Measurements from ENCODE around the gene SERPINB12. TPM values are rescaled to one million over a fixed set of nuclear protein-coding genes. Genes with fewer than 3 reads are reported as not detected.

The SERPINB12 gene
- total RNA-seq, 1 experiment from 2014 or later, result not detected

- H3K4me1 ChIP-seq (ENCODE audit: insufficient read depth, low read length), result no peaks in the 10 kb centered on the region; the same call in 1 of the 2 replicates
- no peak overlapping the region for H2BK120ac ChIP-seq (ENCODE audit: low read depth, low read length, poor library complexity, severe bottlenecking)
- Mint-ChIP-seq H3K4me3 (no peak overlapping the region), H3K9me3 (no peaks in the 10 kb centered on the region), H3K4me1 (peaks cover 7 to 9% of the 10 kb centered on the region in 2 experiments), H3K36me3 (ENCODE audit: insufficient read depth in 1 of 3, low read depth in 3 of 3) (no peaks in the 10 kb centered on the region), H3K27me3 (ENCODE audit: low read depth) (no peaks in the 10 kb centered on the region), H3K27ac (no peak overlapping the region)
- no peak overlapping the region for H3K27ac ChIP-seq (ENCODE audit: insufficient read length, low read depth, low read length)
- no peak overlapping the region for H3K9ac ChIP-seq (ENCODE audit: extremely low read depth, insufficient read length, low read length)
- H3K23me2 ChIP-seq (ENCODE audit: insufficient read length, low read depth, low read length, poor library complexity, severe bottlenecking), result no peaks in the 10 kb centered on the region
- no peak overlapping the region for H2BK12ac ChIP-seq (ENCODE audit: insufficient read length, low read depth, low read length)
- H3K56ac ChIP-seq (ENCODE audit: insufficient read length, low read depth, low read length), result no peak overlapping the region
- no peaks in the 10 kb centered on the region for H3K79me2 ChIP-seq (ENCODE audit: insufficient read depth, low read length)
- H3K18ac ChIP-seq (ENCODE audit: insufficient read length, low read depth, low read length), result no peak overlapping the region
- no peak for TF ChIP-seq CTCF (conservative IDR thresholded peaks at IDR 0.05)
- WGBS (ENCODE audit: extremely low coverage, insufficient read length, low lambda C conversion rate), result no CpG with 5 or more reads among the region's 4 CpGs
- no peak overlapping the region for H4K91ac ChIP-seq (ENCODE audit: insufficient read length, low read depth, low read length)
- H2BK15ac ChIP-seq (ENCODE audit: low read depth, low read length), result no peak overlapping the region
- H4K8ac ChIP-seq (replicated peaks; ENCODE audit: insufficient read length, low read depth, low read length), result no peak overlapping the region
- H3K23ac ChIP-seq (ENCODE audit: insufficient read length, low read depth, low read length), result no peak overlapping the region
- DNase-seq, result no peak
- H3K4ac ChIP-seq (ENCODE audit: low read depth, low read length), result no peak overlapping the region
- H3K14ac ChIP-seq (ENCODE audit: insufficient read depth, low read length), result no peak overlapping the region
- H3T11ph ChIP-seq (ENCODE audit: low read length), result no peak overlapping the region
- H2AFZ ChIP-seq (ENCODE audit: low read length), result no peak overlapping the region
- no peak overlapping the region for H4K5ac ChIP-seq (ENCODE audit: insufficient read length, low read depth, low read length)
- H2AK5ac ChIP-seq (ENCODE audit: insufficient read length, low read length), result no peak overlapping the region
- no peak overlapping the region for H3K4me2 ChIP-seq (ENCODE audit: insufficient read depth, insufficient read length, low read length)
- H3K27me3 ChIP-seq (ENCODE audit: insufficient read depth, low read length), result no peaks in the 10 kb centered on the region
- no peaks in the 10 kb centered on the region for H3K79me1 ChIP-seq (ENCODE audit: insufficient read depth, low read depth, low read length, poor library complexity, severe bottlenecking)
- no peaks in the 10 kb centered on the region for H3K9me3 ChIP-seq (ENCODE audit: control insufficient read depth, low read depth, low read length)
- no peaks in the 10 kb centered on the region for H4K20me1 ChIP-seq (ENCODE audit: control insufficient read depth, insufficient read depth, insufficient read length)
- no peak overlapping the region for H2BK20ac ChIP-seq (ENCODE audit: low read depth, low read length, poor library complexity, severe bottlenecking)
- no peak overlapping the region for H2BK5ac ChIP-seq (ENCODE audit: insufficient read length, low read length)
Observed at GRCh38 chr18:63523660-63524059, 18.5 kb upstream of the SERPINB12 start.
